B cell (primary cell): ENCODE measurements around the gene TMEM18. TPM values are rescaled to one million over a fixed set of nuclear protein-coding genes. Genes with fewer than 3 reads are reported as not detected.

Experiments used
- ATAC-seq: fragments of 200-7000 bp; cut with Tn5 transposase; one replicate; pipeline ENCODE4 v1.10.0; 2021; ENCODE audit warnings: low read depth, mild to moderate bottlenecking, moderate number of reproducible peaks, moderate library complexity
- CTCF ChIA-PET: fragments of 350-600 bp; sonication (Branson Sonifier 250); formaldehyde crosslinking; loops from one replicate; lab custom pipeline; 2021; ENCODE audit warnings: antibody characterized with exemption, inconsistent platforms; lab: Charles Lee
- POLR2A ChIA-PET: fragments of 350-600 bp; sonication (Branson Sonifier 250); formaldehyde crosslinking; loops from one replicate; lab custom pipeline; 2021; ENCODE audit warnings: antibody characterized with exemption; lab: Charles Lee
- DNase-seq: peaks from one replicate; pipeline ENCODE4 v3.0.0; 2013
- H2AFZ ChIP-seq: 2 replicates; pipeline ENCODE4 v1.6.1; 2012; ENCODE audit warnings: mild to moderate bottlenecking, low read depth, low read length; ENCODE audit not compliant: insufficient read depth, poor library complexity, severe bottlenecking
- H3K27ac ChIP-seq, 2 donors: 1 replicate in 1 of 2; 2 replicates in 1 of 2; pipeline ENCODE4 v1.5.1; 2012 to 2013; ENCODE audit warnings: low read length in 2 of 2, mild to moderate bottlenecking in 2 of 2, moderate library complexity in 1 of 2
- H3K27me3 ChIP-seq, 4 experiments: fragments of 200-600 bp in 1 of 4; sonication (generic) in 1 of 4; replicated peaks in 1 of 4; 1 replicate in 2 of 4; 2 replicates in 2 of 4; pipeline versions ENCODE4 v1.6.1 to v1.7.0; 2013 to 2016; ENCODE audit warnings: low read length in 3 of 4, mild to moderate bottlenecking in 2 of 4, mixed read lengths in 1 of 4, moderate library complexity in 1 of 4; ENCODE audit not compliant: insufficient read depth in 4 of 4, control insufficient read depth in 3 of 4; ENCODE audit errors: control extremely low read depth in 1 of 4
- H3K36me3 ChIP-seq, 2 experiments: replicated peaks in 1 of 2; 1 replicate in 1 of 2; 2 replicates in 1 of 2; pipeline versions ENCODE4 v1.6.1 to v1.7.1; 2013; ENCODE audit warnings: low read length in 1 of 2; ENCODE audit not compliant: insufficient read depth in 2 of 2, control insufficient read depth in 1 of 2; ENCODE audit errors: control extremely low read depth in 1 of 2, extremely low read depth in 1 of 2
- H3K4me1 ChIP-seq, 2 donors: fragments of 200-600 bp in 1 of 2; sonication (generic) in 1 of 2; 1 replicate in 1 of 2; 2 replicates in 1 of 2; pipeline versions ENCODE4 v1.5.1 to v1.6.1; 2013 to 2017; ENCODE audit warnings: low read length in 2 of 2; ENCODE audit not compliant: control insufficient read depth in 2 of 2, insufficient read depth in 2 of 2
- H3K4me2 ChIP-seq: replicated peaks from 2 replicates; pipeline ENCODE3; 2012; ENCODE audit warnings: mild to moderate bottlenecking, low read depth, low read length; ENCODE audit not compliant: poor library complexity, severe bottlenecking
- H3K4me3 ChIP-seq, 5 experiments: fragments of 200-600 bp in 1 of 5; sonication (generic) in 1 of 5; 1 replicate in 3 of 5; 2 replicates in 2 of 5; pipeline versions ENCODE4 v1.5.1 to v1.7.0; 2011 to 2016; ENCODE audit warnings: low read length in 4 of 5, mild to moderate bottlenecking in 4 of 5, low read depth in 2 of 5, control low read depth in 1 of 5, moderate library complexity in 1 of 5; ENCODE audit not compliant: insufficient read depth in 1 of 5; ENCODE audit errors: control extremely low read depth in 1 of 5, extremely low read depth in 1 of 5
- H3K79me2 ChIP-seq: fragments of 200-600 bp; sonication (generic); one replicate; pipeline ENCODE4 v1.6.0; 2016; ENCODE audit warnings: low read length; ENCODE audit not compliant: control insufficient read depth, insufficient read depth
- H3K9ac ChIP-seq: fragments of 200-600 bp; sonication (generic); 2 replicates; pipeline ENCODE4 v1.6.1; 2017; ENCODE audit warnings: mild to moderate bottlenecking, low read length, moderate library complexity
- H3K9me3 ChIP-seq, 3 donors: one replicate each; pipeline versions ENCODE4 v1.6.1 to v1.7.1; 2013; ENCODE audit warnings: low read length in 2 of 3; ENCODE audit not compliant: control insufficient read depth in 2 of 3, insufficient read depth in 1 of 3; ENCODE audit errors: control extremely low read depth in 1 of 3
- H4K20me1 ChIP-seq: 2 replicates; pipeline ENCODE4 v1.6.0; 2012; ENCODE audit warnings: mild to moderate bottlenecking, low read length; ENCODE audit not compliant: insufficient read depth, control insufficient read depth, poor library complexity, severe bottlenecking
- H3K27ac Mint-ChIP-seq: one replicate; pipeline ENCODE4 v1.8.0; 2021; ENCODE audit warnings: mixed read lengths
- H3K27me3 Mint-ChIP-seq: one replicate; pipeline ENCODE4 v1.8.0; 2021; ENCODE audit warnings: mixed read lengths
- H3K4me1 Mint-ChIP-seq: one replicate; pipeline ENCODE4 v1.8.0; 2021; ENCODE audit warnings: mixed read lengths
- H3K4me3 Mint-ChIP-seq: one replicate; pipeline ENCODE4 v1.8.0; 2021; ENCODE audit warnings: mixed read lengths
- H3K9me3 Mint-ChIP-seq: one replicate; pipeline ENCODE4 v1.8.0; 2022; ENCODE audit warnings: mixed read lengths; ENCODE audit not compliant: insufficient read depth
- EZH2 ChIP-seq: IDR thresholded peaks from 2 replicates; pipeline ENCODE4 v1.6.1; 2012; ENCODE audit warnings: borderline replicate concordance, low read depth, mild to moderate bottlenecking, moderate library complexity, low read length; ENCODE audit not compliant: insufficient read depth, poor library complexity, severe bottlenecking
- WGBS: methylation state at CpG from one replicate; pipeline ENCODE4 v1.1.5; 2013; ENCODE audit warnings: missing lambda C conversion rate; ENCODE audit not compliant: insufficient coverage; 5-methylcytosine and 5-hydroxymethylcytosine counted together
- intact Hi-C: fragments of 100-400 bp; cut with micrococcal nuclease; formaldehyde crosslinking; loops from one replicate; pipeline ENCODE4 v1.10.0; 2022
- polyA plus RNA-seq: library from polyadenylated mRNA; depleted of rRNA; stranded (reverse); fragments of >200 nt; gene quantifications from 2 replicates; pipeline ENCODE4 v1.2.3, GENCODE V29; 2012
- total RNA-seq, 2 donors: library from RNA; stranded (reverse); fragments of 120-200 nt in 1 of 2; gene quantifications; 1 replicate in 1 of 2; 2 replicates in 1 of 2; pipeline versions ENCODE4 v1.2.3 to v1.2.4, GENCODE V29; 2013 to 2022
- TF ChIP-seq, protein P1 (sequence below): fragments of 200-600 bp; IDR thresholded peaks from one replicate; pipeline ENCODE4 v1.8.0; 2022; ENCODE audit warnings: antibody characterized with exemption, mild to moderate bottlenecking

Gene TMEM18
- total and polyA plus RNA-seq, 2 donors (not counting 1 experiment from before 2014, with no cell fraction given), result 14.4 to 38.5 TPM

DNA sequence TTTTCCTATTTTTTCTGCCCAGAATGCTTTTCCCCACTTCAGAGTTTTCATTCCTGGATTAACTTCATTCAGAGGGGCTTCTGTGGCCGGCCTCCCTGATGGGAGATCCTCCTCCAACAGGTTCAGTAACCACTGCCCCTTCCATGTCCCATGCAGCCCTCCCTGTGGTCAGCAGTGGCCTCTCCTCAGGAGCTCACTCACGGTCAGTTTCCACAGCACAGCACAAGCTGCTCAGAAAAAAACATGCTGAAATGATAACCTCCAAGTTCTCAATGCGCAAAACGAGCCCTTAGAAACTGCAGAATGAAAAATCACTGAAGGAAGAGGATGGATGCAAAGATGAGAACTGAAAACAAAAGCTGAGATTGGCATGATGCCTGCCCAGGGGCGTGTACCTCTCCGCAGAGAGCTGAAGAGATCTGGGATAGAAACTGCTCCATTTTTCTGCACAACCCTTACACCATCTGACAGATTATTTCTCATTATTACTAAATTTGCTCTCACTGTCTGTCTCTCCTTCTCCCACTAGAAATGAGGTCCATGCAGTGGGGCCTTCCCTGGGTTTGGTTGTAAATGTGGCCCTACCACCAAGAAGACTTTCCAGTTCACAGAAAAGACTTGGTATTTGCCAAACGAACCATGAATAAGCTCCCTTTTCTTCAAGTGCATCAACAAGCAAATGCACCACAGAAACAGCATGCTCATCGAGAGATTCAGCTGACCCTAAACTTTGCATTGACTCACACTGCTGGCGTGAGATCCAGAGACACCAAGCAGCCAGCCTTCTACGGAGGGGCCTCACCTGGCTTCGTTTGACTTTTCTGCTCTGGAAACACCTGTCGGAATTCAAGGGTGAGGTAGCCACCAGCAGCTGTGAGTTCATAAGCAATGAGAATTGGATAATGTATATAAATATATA is 51.5 kb downstream of the TMEM18 start:
- Histone ChIP-seq H3K27me3 (no peaks in the 10 kb centered on the region), H3K9me3 (peaks cover 0 to 4% (median 0%) of the 10 kb centered on the region in 3 donors), H4K20me1 (no peaks in the 10 kb centered on the region), H3K4me1 (no peaks in the 10 kb centered on the region), H2AFZ (no peak overlapping the region), H3K79me2 (no peaks in the 10 kb centered on the region), H3K36me3 (no peaks in the 10 kb centered on the region), H3K4me3 (no peak overlapping the region), H3K27ac (no peak overlapping the region), H3K9ac (no peak overlapping the region), H3K4me2 (no peak overlapping the region)
- intact Hi-C loops, result no loop called here
- WGBS, result 88% methylated on average over 9 of the region's 12 CpGs
- no peak overlapping the region for H3K4me3 Mint-ChIP-seq
- TF ChIP-seq, protein P1, sequence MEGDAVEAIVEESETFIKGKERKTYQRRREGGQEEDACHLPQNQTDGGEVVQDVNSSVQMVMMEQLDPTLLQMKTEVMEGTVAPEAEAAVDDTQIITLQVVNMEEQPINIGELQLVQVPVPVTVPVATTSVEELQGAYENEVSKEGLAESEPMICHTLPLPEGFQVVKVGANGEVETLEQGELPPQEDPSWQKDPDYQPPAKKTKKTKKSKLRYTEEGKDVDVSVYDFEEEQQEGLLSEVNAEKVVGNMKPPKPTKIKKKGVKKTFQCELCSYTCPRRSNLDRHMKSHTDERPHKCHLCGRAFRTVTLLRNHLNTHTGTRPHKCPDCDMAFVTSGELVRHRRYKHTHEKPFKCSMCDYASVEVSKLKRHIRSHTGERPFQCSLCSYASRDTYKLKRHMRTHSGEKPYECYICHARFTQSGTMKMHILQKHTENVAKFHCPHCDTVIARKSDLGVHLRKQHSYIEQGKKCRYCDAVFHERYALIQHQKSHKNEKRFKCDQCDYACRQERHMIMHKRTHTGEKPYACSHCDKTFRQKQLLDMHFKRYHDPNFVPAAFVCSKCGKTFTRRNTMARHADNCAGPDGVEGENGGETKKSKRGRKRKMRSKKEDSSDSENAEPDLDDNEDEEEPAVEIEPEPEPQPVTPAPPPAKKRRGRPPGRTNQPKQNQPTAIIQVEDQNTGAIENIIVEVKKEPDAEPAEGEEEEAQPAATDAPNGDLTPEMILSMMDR, result no peak
- H3K4me1 Mint-ChIP-seq, result no peaks in the 10 kb centered on the region
- no peaks in the 10 kb centered on the region for H3K9me3 Mint-ChIP-seq
- no peak for ATAC-seq
- no peak for DNase-seq
- POLR2A ChIA-PET, result no interaction called here
- CTCF ChIA-PET, result interaction anchor here (0.9 to 1.9 kb wide), 2 partner anchors 10 to 11 kb away, joined by 3 to 5 read pairs; no protein-coding TSS in a partner anchor
- H3K27me3 Mint-ChIP-seq, result peaks cover 8% of the 10 kb centered on the region
- H3K27ac Mint-ChIP-seq, result no peak overlapping the region

DNA sequence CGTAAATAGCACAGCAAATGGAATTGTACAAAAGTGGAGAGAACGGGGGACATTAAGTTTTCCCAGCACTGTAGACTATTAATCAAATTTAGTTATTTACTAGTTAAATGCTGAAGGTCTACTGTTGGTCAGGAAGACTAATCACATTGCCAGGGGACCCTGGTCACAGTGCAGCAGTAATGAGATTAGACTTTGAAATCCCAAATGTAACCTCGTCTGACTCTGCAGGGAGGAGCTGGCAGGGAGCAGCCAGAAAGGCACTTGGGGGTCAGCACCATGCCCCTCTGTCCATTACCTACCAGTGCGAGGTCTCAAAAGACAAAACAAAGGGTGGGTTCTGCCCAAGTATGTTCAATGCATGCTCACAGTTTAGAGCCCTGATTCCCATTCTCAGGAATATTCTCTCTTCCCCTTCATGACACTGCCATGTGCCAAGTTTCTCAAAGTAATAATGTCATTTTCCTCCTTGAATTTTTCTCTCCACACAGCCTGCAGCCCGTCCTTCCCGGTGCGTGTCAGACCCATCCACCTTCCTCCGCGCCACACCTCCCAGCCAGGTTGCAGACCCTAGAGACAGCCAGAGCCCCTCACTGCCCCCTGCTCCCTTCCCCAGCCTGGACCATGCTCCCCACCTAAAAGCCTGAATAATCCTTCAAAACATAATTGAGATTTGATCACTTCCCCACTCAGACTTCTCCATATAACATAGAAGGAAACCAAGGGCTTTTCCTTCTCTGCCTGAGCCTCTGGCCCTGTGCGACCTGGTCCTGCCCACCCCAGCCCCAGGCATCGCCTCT is 52.5 kb downstream of the TMEM18 start:
- intact Hi-C loops, result no loop called here
- Histone ChIP-seq H3K27me3 (no peaks in the 10 kb centered on the region), H3K27ac (no peak overlapping the region), H4K20me1 (no peaks in the 10 kb centered on the region), H3K9ac (no peak overlapping the region), H3K36me3 (no peaks in the 10 kb centered on the region), H3K4me3 (no peak overlapping the region), H3K4me1 (no peaks in the 10 kb centered on the region), H3K79me2 (no peaks in the 10 kb centered on the region), H3K4me2 (no peak overlapping the region), H2AFZ (no peak overlapping the region), H3K9me3 (peaks cover 0 to 4% (median 0%) of the 10 kb centered on the region in 3 donors)
- TF ChIP-seq, protein P1, result no peak
- TF ChIP-seq EZH2, result no peak
- no peaks in the 10 kb centered on the region for H3K9me3 Mint-ChIP-seq
- no peak overlapping the region for H3K4me3 Mint-ChIP-seq
- ChIA-PET CTCF (interaction anchor here (1.9 kb wide), 1 partner anchor 11 kb away, joined by 5 read pairs; no protein-coding TSS in a partner anchor), POLR2A (no interaction called here)
- no peak overlapping the region for H3K27ac Mint-ChIP-seq
- 81% methylated on average over 9 of the region's 11 CpGs for WGBS
- H3K27me3 Mint-ChIP-seq, result peaks cover 8% of the 10 kb centered on the region
- H3K4me1 Mint-ChIP-seq, result no peaks in the 10 kb centered on the region
- ATAC-seq, result no peak
- no peak for DNase-seq
